GM12875 (cell line): ENCODE data around the gene TMEM117.

Experiments used
- H3K4me3 ChIP-seq: one replicate; pipeline ENCODE4 v1.5.1; 2011; ENCODE audit warnings: low read depth, low read length, control low read depth
- TF ChIP-seq, protein P1 (sequence below): IDR thresholded peaks from 2 replicates; pipeline ENCODE4 v1.5.1; 2011; ENCODE audit warnings: low read depth, mild to moderate bottlenecking, control low read depth, inconsistent platforms, low read length, moderate library complexity, borderline replicate concordance; ENCODE audit not compliant: insufficient read depth

Gene TMEM117

DNA sequence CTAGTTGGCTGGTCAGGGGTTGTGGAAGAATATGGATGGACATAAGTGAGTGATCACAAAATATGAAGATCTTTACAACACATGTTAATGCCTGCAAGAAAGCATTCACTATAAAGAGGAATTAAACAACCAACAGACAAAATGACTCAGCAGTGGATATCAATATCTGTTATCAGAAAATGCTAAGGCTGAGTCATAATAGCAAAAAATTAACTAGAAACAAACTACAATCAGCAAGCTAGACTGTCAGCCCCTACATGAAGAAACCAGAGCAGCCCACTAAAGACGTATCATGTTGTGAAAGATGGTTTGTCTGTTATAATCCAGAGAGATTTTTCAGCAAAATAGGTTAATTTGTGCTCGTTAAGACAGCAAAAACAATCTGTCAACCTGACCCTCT is 567.3 kb downstream of the TMEM117 start:
- TF ChIP-seq, protein P1, sequence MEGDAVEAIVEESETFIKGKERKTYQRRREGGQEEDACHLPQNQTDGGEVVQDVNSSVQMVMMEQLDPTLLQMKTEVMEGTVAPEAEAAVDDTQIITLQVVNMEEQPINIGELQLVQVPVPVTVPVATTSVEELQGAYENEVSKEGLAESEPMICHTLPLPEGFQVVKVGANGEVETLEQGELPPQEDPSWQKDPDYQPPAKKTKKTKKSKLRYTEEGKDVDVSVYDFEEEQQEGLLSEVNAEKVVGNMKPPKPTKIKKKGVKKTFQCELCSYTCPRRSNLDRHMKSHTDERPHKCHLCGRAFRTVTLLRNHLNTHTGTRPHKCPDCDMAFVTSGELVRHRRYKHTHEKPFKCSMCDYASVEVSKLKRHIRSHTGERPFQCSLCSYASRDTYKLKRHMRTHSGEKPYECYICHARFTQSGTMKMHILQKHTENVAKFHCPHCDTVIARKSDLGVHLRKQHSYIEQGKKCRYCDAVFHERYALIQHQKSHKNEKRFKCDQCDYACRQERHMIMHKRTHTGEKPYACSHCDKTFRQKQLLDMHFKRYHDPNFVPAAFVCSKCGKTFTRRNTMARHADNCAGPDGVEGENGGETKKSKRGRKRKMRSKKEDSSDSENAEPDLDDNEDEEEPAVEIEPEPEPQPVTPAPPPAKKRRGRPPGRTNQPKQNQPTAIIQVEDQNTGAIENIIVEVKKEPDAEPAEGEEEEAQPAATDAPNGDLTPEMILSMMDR: no peak
- H3K4me3 ChIP-seq: no peak overlapping the region

DNA sequence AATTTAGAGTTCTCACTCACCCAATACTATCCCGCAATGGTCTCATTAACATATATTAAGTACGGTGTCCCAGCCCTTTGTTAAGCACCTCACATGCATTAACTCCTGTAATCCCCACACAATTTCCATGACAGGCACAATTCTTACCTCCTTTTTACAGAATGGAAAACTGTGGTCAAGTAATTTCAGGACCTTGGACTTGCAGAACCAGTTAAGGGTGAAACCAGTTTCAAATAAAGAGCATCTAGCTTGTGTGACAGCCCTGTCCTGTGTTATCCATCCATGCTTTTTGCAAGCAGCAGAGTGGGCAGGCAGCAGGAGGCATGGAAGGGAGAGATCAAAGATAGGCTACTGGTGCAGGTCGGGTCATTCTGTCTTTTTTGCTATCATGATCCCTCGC is 569.4 kb downstream of the TMEM117 start:
- H3K4me3 ChIP-seq: no peak overlapping the region
- TF ChIP-seq, protein P1: no peak

DNA sequence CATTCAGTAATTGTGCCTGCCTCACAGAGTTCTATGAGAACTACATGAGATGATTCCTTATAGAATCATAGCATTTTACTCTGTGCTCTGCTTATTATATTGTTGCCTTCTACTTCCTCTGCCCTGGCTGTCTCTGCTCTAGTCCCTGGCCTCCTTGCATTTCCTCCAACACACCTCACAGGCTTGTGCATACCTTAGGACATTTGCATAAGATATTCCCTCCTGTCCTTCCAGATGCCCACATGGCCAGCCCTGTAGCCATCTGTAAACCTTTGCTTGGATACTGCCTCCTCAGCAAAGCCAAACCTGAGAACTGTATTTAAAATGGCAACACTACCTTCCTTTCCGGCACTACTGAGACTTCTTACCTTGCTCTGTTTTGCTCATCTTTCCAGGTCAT is 586.7 kb downstream of the TMEM117 start:
- TF ChIP-seq, protein P1: no peak
- H3K4me3 ChIP-seq: no peak overlapping the region

DNA sequence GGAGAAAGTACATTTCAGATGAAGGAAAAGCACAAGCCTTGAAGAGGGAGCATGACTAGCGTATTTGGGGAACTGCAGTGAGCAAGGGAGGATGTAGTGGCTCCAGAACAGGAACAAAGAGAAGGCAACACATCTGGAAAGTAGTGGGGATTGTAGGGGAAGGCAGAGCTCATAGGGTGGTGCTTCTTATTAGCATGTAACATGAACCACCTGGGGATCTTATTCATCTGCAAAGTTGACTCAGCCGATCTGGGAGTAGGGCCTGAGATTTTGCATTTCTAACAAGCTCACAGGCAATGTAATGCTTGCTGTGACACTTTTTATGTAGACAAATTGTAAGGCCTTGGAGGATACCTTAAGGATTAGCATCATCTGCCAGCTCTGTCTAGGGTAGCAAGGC is 592.9 kb downstream of the TMEM117 start:
- TF ChIP-seq, protein P1: no peak
- no peak overlapping the region for H3K4me3 ChIP-seq

DNA sequence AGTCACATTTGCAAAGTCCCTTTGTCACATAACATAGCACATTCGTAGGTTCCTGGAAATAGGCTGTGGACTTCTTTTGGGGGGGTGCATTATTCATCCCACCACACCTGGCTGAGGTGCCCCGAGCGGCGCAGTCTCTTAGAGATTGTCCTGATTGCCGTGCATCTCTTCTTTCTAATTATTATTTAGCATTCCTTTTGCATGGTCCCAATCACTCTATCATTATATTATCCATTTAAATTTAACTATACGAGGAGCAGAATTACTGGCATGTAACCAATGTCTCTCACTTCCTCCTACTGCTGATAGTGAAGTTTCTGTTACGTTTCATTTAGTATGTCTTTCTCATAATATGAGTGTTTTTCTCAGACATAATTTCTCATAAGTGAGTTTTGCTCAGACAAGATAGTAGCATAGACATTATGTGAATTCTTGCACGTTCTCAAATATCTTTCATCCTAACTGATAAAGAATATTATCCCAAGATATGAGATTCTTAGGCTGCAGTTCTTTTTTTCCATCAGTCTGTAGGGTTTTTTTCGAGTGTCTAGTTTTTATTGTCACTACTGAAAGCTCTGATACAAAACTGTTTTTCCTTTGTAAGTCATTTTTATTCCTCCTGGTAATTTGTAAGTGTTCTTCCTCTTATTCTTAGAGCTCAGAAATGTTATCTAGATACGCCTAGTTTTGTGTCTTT is 595.9 kb downstream of the TMEM117 start:
- TF ChIP-seq, protein P1: no peak
- no peak overlapping the region for H3K4me3 ChIP-seq

DNA sequence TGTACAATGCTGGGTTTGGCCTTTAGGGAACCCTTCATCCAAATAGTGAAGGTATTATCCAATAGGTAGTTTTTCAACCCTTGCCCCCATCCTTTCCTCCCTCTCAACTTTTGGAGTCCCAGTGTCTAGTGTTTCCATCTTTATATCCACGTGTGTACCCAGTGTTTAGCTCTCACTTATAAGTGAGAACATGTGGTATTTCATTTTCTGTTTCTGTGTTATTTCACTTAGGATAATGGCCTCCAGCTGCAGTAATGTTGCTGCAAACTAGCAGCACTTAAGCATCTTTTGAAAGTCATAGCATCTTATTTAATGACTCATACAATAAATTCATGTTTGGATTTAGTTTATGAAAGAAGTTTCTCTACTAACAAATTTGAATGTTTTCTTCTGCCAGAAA is 597.8 kb downstream of the TMEM117 start:
- TF ChIP-seq, protein P1: no peak
- H3K4me3 ChIP-seq: no peak overlapping the region

DNA sequence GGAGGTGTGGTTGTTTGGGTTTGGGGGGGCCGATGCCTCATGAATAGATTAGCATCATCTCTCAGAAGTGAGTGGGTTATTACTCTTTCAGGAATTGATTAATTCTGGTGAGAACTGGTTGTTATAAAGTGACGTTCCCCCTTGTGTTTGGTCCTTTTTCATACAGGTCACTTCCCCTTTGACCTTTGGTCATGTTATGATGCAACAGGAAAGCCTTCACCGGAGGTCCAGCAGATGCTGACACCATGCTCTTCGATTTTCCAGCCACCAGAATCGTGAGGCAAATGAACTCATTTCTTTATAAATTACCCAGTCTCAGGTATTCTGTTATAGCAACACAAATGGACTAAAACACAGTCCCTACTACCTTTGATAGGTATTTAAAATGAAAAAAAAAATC is 600.9 kb downstream of the TMEM117 start:
- TF ChIP-seq, protein P1: no peak
- H3K4me3 ChIP-seq: no peak overlapping the region
